HG03135 (cell line): ENCODE results near the gene CDC16.
"Not testable (repeated sequence)": the region's sequence is repeated elsewhere in the genome, so short reads cannot be mapped to it uniquely, and the experiment has no call there.

Source experiments
- ATAC-seq: cut with Tn5 transposase; IDR thresholded peaks from one replicate; pipeline ENCODE4 v1.9.1; 2021; ENCODE audit warnings: mild to moderate bottlenecking, moderate library complexity; ENCODE audit not compliant: unreplicated experiment

CDC16 gene

DNA sequence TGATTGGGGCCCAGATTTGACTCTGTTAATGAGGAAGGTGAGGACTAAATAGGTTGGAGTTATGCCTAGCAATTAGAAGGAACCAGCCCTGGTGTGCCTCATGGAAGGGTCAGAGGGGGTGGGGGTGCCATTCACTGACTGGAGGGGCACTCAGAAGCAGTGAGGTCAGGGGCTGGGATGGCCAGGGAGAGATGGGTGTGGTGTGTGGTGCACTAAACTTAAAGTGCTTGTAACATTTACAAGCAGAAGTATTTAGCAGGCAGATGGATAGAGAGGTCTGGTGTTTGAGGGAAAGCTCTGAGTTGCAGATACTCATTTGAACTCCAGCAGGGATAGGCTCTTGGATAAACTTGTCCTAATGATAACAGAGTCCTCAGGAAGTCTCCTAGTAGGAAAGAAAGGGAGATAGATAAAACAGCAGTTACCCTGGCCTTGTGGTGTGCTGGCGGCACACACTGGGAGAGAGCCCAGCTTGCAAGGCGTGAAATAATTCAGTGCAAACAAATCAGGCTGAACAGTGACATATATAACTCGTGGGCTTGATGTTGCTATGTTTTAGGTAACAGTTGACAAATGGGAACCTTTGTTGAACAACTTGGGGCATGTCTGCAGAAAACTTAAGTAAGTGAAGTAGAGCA lies 26.8 kb downstream of the CDC16 start:
- no peak for ATAC-seq

DNA sequence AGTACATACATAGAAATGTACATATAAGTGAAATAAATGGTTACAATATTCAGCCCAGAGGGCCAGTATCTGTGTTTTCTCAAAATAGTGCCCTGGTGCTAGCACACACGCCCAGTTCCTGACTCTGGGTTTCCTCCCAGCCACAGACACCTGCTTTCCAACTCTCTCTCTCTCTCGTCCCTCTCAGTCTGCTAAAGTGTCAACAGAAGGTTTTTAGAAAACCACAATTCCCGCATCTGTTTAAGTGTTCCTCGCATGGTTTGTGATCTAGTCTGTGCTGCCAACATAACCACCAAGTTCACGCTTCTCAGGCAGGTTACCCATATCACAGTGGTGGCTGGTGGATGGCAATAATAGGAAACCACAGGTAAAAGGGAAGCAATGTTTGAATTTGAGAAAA lies 28.9 kb downstream of the CDC16 start:
- ATAC-seq: no peak

DNA sequence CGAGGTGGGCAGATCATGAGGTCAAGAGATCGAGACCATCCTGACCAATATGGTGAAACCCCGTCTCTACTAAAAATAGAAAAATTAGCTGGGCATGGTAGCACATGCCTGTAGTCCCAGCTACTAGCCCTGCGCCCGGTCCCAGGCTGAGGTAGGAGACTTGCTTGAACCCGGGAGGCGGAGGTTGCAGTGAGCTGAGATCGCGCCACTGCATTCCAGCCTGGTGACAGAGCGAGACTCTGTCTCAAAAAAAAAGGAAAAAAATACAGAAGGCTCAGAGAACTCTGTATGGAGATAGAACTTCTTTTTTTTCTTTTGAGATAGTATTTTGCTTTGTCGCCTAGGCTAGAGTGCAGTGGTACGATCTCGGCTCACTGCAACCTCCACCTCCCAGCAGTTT lies 29.6 kb downstream of the CDC16 start:
- ATAC-seq: not testable (repeated sequence)

DNA sequence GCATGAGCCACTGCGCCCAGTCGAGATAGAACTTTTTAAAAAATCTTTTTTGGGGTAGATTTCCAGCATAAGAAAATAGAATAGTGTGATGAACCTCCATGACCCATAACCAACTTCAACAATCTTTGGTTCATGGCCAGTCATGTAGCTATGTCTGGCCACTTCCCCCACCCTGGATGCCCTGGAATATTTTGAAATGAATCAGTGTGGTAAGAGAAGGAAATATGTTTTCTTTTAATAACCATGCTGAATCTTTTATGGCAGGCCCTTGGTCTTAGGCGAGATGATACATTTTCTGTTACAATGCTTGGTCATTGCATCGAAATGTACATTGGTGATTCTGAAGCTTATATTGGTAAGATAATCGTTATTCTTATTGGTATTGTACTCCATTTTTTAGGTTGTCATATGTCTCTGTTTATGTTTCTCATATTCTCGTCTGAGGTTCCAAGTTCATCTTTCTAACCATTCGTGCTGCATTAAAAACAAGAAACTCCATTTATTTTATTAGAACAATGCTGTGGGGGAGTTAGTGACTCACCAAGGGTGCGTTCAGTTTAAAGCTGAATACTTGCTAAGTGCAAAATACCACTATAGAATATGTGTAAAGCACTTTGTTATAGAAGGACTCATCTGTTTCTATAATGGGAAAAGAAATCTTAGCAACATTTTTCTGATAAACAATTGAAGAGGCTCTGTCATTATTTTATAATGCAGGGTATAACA lies 30.4 kb downstream of the CDC16 start:
- no peak for ATAC-seq

DNA sequence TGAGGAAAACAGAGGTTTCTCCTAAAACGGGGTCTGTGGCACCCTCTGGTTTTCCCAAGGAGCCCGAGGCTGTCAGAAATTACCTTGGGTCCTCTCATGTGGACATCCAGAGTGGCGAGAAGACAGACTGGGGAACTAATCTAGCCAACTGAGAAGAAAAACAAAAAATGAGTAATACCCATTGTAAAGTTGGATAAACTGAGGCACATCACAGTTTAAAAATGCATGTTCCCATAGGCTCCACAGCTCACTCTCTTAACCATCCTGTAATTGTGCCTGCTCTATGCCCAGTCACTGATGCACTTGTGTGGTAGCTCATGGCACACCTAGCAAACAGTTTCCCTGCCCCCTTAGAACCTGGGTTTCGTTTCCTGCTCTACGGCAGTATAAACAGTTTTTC lies 31.5 kb downstream of the CDC16 start:
- ATAC-seq: no peak

DNA sequence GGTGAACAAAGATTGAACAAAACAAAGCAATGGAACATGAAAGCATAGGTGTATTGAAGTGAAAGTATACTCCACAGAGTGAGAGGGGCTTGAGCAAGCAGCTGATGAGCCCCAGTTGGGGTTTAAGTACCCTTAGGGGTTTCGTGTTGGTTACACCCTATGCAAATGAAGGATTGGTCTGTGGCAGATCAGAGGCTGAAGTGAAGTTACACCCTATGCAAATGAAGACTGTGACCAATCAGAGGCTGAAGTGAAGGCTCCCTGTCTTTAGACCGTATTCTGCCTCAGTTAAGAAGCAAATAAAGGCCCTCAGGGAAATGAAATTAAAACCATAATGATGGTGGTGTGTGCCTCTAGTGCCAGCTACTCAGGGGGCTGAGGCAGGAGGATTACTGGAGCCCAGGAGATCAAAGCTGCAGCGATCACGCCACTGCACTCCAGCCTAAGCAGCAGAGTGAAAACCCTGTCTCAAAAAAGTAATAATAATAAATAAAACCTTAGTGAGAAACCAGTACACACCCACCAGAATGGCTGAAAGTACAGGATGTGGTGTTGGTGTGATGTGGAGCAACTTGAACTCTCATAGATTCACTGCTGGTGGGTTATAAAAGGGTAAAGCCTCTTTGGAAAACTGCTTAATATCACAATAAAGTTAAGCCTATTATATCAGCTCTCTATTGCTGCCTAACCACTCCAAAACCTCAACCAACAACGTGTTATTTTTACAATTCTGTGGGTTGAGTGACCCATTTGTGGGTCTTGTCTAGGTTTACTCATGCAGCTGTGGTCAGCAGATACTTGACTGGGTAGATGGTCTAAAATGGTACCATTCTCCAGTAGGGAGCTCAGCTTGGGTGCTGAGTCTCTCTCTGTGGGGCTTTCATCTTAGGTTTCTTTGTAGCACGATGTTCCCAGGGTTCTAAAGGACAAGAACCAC lies 33.9 kb downstream of the CDC16 start:
- no peak for ATAC-seq

DNA sequence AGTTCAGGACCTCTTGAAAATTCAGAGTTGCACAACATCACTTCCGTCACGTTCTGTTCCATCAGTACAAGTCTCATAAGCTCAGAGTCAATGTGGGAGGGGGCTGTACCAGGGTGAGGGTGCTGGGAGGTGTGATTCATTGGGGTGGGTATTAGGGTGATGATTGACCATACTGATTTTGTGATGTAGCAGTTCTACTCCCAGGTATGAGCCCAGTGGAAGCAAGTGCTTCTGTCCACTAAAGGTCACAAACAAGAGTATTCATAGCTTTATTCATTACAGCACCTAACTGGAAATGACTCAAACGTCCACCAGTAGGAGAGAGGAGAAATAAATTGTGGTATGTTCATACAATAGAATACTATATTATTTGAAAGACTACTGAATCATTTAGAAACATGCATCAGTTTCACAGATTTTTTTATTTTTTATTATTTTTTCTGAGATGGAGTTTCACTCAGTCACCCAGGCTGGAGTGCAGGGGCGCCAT lies 34.6 kb downstream of the CDC16 start:
- ATAC-seq: no peak

DNA sequence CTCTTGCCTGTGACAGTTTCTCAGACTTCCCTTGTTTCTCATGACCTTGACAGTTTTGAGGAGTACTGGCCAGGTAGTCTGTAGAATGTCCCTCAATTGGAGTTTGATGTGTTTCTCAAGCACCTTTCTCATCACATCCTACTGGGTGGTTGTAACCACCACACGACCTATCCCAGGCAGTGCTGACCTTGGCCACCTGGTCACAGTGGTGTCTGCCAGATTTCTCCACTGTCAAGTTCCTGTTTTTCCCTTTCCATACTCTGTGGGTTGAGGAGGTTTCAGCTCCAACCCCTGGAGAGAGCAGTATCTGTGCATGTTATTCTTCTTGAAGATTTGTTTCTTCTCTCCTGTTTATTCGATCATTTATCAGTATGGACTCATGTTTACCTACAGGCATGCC lies 38.3 kb downstream of the CDC16 start:
- ATAC-seq: no peak

DNA sequence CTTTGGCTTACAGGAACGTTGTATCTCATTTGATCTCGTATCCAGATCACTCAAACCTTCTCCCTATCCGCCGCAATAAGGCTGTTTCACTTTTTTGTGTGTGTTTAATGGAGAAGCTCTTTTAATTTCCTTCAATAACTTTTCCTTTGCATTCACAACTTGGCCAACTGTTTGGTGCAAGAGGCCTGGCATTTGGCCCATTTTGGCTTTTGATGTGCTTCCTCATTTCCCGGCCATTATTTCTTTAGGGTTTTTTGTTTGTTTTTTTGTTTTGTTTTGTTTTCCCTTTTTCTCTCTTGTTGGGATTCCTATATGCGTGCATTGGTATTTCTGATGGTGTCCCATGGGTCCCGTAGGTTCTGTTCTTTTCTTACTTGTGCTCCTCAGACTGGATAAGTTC lies 40.6 kb downstream of the CDC16 start:
- no peak for ATAC-seq

DNA sequence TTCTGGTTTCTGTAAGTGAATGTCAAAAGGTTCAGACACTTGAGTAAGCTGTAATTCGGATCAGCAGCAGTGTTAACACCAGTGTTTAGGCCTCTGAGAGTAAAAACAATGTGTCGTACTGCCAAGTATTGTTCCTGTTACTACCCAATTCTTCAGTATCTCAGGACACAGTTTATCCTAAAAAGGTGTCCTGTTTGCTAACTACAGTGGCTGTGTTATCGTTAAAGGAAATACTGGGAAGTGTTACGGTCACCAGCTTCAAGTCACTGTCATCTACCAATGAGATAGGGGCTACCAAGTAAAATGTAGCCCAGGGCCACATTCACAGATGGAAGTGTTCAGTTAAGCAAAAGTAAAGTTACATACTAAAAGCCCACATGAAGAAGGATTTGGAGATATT lies 44.4 kb downstream of the CDC16 start:
- no peak for ATAC-seq

DNA sequence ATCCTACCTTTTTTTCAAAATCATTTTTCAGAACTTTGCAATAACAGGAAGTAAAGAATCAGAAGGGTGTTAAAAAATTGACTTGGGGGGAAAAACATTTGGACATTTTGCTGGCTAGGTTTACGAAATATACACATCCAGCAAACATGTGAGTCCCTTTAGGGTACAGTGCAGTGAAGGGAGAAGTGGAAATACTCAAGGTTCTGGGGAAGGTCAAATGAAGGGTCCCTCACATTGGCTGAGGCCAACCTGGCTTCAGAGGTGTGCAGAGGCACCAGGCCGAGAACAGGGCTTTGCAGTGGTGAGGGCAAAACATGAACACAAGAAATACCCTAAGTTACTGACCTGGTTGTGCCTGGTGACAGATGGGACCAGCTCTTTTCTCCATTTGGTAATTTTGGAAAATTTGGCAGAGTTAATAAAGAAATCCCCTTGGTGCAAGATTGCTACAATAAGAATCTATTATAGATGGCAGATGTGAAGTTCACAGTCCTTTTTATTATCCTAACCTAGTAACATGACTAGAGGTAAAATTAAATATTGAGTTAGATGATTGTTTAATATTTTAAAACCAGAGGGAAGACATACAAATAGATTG lies 45.2 kb downstream of the CDC16 start:
- no peak for ATAC-seq

DNA sequence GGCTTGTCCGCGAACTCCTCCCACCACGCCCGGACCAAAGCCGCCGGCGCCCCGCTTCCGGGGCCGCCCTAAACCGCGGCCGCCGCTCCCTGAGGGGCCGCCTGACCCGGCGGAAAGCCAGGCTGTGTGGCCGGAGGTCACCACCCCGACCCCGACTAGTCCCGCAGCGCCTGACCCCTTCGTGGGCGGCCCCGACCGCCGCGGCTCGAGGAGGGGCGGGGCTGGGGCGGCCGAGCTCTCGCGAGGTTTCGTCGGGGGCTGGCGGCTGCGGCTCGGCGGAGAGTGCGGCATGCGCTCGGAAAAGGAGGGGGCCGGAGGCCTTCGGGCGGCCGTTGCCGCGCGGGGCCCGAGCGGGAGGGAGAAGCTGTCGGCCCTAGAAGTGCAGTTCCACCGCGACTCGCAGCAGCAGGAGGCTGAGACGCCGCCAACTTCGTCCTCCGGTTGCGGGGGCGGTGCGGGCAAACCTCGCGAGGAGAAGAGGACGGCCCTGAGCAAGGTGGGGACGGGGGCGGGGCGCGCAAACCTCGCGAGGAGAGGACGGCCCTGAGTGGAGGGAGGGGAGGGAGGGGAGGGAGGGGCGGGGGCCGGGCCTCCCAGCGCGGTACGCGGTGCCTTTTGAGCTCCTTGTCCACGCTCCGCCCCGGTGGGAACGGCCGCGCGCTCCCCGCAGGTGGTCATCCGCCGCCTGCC lies 46.8 kb downstream of the CDC16 start, which contains the start of gene UPF3A:
Gene UPF3A (plus strand): TSS at position 251 of the 690 bp plus-strand sequence. CDS start 39 bp downstream, at position 290.
- peak; percentile 72 for ATAC-seq

DNA sequence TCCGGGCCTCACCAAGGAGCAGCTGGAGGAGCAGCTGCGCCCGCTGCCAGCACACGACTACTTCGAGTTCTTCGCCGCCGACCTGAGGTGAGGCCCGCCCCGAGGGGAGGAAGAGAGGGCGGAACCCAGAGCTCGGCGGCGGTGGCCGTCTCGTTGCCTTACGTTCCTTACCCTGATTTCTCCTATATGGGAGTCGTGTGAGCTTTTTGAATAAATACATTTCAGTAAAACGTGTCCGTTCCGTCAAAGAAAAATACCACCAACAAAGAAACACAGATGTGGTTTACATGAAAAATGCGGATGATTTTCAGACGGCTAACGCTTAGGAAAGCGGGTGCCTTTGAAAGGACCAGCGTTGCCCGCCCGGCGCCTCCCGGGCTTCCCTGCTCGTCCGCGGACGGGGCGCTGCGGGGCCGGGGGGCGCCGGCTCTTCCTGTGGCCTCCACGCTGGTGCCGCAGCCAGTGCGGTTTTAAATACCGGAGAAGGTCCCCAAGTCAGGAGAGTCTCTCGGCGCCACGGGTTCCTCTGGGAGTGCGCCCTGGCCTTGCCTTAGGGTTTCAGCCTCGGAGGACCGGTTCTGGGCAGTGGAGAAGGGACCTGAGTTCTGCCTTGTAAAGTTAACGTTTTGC lies 47.5 kb downstream of the CDC16 start:
- peak; percentile 57 for ATAC-seq

DNA sequence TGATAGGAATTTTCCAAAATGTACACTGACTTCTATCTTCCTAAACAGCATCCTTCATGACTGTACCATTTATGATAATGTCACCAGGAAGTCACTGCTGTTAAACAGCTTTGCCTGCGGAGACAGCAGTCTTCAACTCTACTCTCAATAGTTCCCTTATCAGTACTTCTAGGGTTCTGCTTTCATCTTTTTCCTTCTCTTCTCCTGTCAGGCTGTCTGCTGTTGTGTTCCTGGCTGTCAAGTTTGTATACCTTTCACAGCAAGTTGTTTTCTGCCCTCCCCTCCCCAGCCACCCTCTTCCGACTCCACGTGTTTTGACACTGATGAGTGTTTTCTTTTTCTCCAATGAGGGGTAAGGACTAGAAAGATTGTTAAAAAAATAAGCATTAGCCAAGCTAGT lies 48.9 kb downstream of the CDC16 start:
- no peak for ATAC-seq

DNA sequence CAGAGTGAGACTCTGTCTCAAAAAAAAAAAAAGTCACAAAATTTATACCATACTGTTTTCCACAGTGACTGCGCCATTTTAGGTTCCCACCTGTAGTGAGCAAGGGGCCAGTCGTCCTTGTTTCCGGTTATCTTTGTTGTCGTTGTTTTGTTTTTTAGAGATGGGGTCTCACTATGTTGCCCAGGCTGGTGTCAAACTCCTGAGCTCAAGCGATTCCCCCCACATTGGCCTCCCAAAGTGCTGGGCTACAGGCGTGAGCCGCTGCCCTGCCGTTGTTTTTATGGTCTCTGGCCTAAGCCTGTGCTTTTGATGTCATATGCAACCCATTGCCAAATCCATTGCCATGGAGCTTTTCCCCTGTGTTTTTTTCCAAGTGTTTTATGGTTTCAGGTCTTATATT lies 50.0 kb downstream of the CDC16 start:
- no peak for ATAC-seq

DNA sequence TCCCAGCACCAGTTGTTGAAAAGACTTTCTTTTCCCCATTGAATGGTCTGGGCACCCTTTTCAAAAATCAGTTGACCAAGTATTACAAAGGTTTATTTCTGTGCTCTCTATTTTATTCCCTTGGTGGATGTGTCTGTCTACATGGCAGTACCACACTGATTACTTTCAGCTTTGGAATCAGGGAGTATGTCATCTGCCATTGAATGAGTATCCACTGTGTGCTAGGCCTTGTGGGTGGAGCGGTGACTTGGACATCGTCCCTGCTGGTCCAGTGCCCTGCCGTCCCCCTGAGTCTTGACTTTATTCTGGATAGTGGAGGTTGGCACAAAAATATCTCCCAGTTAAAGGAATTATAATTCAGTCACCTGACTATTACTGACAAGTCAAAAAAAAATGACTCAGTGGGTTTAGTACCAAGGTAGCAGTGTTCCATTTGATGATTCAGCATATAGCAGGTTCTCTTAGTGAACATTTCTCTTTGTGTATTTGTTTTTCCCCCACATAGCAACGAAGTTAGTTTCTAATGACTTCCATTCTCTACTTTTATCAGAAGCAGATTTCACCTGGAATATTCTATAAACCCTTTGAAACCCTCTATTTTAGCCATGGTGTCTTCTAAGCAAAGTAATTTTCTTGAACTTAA lies 50.6 kb downstream of the CDC16 start:
- ATAC-seq: no peak

DNA sequence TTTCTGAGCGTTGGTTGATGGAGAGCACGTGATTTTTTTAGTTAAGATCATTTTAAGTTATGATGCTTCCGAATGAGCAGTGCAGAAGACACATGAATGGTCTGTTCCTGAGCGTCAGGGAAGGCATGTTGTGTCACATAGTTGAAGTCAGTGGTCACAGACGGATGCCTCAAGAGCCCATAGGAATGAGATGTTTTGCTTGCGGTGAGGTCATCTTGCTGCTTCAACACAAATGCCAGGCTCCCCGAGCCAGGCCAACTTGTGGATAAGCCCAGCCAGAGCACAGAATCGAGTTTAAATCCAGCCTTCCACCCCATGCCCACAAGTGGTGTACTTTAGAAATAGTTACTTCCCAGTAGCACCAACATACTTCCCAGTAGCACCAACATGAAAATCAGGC lies 52.1 kb downstream of the CDC16 start:
- no peak for ATAC-seq

DNA sequence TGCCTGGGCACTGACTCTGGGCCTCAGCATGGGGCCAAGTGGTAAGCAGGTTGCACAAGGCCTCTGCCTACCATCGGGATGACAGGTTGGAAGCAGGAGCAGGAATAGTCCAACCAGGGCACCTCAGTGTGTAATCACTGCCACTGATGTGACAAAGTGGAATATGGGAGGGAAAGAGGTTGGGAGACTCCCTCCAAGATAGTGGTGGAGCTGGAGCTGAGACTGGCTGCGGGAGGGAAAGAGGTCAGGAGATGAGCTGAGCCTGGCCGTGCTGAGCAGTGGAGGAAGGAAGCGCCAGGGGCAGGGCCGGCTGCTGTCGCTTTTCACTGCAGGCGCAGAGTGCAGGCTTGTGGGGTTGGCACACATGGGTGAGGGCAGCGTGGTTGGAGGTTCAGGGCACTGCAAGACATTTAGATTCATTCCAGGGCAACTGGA lies 53.5 kb downstream of the CDC16 start:
- no peak for ATAC-seq

DNA sequence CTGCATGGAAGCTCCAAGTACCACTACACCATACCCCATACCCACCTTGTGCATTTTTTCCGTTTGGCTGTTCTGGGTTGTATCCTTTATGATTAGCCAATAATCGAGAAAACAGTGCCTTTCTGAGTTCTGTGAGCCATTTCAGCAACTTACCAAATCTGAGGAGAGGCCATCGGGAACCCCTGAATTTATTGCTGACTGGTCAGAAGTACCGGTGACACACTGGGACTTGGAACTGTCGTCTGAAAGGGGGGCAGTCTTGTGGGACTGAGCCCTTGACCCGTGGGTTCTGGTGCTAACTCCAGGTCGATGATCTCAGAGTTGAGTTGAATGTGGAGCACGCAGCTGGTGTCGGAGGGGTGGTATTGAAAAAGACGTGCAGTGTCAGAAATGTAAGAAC lies 61.8 kb downstream of the CDC16 start:
- no peak for ATAC-seq
